Uterus (tissue), 2 donors: Measurements from ENCODE around the gene TAF13.

ENCODE experiments used
- POLR2A ChIP-seq, 2 donors: fragments of 450-650 bp; IDR thresholded peaks; one replicate each; pipeline ENCODE4 v1.6.1; 2016; ENCODE audit warnings: antibody characterized with exemption in 2 of 2, mild to moderate bottlenecking in 1 of 2, moderate library complexity in 1 of 2
- TF ChIP-seq, protein P1 (sequence below), 4 experiments: fragments of 200-600 bp in 2 of 4; fragments of 450-650 bp in 2 of 4; sonication (generic) in 2 of 4; IDR thresholded peaks; one replicate each; pipeline ENCODE4 v1.5.1; 2016 to 2019; ENCODE audit warnings: antibody characterized with exemption in 4 of 4, mild to moderate bottlenecking in 2 of 4, moderate library complexity in 1 of 4

GRCh38 chr1:109059026-109059425 is 16.8 kb downstream of the TAF13 start:
- TF ChIP-seq, protein P1, sequence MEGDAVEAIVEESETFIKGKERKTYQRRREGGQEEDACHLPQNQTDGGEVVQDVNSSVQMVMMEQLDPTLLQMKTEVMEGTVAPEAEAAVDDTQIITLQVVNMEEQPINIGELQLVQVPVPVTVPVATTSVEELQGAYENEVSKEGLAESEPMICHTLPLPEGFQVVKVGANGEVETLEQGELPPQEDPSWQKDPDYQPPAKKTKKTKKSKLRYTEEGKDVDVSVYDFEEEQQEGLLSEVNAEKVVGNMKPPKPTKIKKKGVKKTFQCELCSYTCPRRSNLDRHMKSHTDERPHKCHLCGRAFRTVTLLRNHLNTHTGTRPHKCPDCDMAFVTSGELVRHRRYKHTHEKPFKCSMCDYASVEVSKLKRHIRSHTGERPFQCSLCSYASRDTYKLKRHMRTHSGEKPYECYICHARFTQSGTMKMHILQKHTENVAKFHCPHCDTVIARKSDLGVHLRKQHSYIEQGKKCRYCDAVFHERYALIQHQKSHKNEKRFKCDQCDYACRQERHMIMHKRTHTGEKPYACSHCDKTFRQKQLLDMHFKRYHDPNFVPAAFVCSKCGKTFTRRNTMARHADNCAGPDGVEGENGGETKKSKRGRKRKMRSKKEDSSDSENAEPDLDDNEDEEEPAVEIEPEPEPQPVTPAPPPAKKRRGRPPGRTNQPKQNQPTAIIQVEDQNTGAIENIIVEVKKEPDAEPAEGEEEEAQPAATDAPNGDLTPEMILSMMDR (IDR thresholded peaks at IDR 0.05) = no peak
- no peak for TF ChIP-seq POLR2A (IDR thresholded peaks at IDR 0.05)
